ENCODE measurements around the gene ZNF311.

ZNF311 gene

DNA sequence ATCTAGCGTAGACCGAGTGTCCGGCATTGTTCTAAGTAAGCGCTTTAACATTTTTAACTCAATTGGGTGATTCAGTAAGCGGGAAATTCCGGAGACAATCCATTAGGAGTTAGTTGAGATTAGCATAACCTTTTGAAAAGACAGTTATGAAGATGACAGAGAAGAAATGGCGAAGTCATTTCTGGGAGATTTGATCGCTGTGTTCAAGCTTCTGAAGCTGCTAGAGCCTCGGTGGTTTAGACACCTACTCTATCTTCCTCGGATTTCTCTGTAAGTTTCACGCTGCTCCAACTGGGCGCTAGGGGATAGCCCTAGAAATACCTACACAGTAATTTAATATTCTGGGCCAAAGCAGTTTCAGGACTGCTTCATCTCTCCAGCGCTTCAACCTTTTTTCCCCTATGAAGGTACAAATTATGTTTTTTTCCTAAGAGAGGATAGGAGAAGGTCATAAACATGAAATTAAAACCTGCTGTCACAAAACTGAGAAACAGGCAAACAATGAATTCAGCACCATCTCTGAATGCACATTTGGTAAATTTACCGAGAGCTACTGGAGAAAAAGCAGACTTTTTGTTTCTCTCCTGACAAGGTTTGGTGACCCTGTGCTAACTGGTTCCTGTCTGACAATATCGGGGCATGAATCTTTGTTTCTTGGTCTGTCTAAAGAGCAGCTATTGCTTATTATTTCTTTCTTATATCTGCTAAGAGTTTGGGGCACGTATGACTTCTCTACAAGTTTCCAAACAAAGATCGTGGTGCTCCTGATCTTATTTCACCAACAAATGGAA lies 22.4 kb downstream of the ZNF311 start:
- peak overlapping the region; percentile 86 for H2AFZ ChIP-seq (ENCODE audit: low read length, unreplicated experiment)
- peaks cover 19% of the 10 kb centered on the region for H3K4me1 ChIP-seq (ENCODE audit: control insufficient read depth, insufficient read depth, low read length, unreplicated experiment)
- no peaks in the 10 kb centered on the region for H3K36me3 ChIP-seq (ENCODE audit: insufficient read depth, low read length)
- peak overlapping the region; percentile 91 for H3K4me3 ChIP-seq (ENCODE audit: low read depth, low read length)
- H3K79me2 ChIP-seq (ENCODE audit: control insufficient read depth, insufficient read depth, low read length, unreplicated experiment): no peaks in the 10 kb centered on the region
- H3K27me3 ChIP-seq (ENCODE audit: insufficient read depth, low read length): no peaks in the 10 kb centered on the region
- peak overlapping the region; percentile 21 for H3K27ac ChIP-seq (ENCODE audit: low read depth, low read length)

DNA sequence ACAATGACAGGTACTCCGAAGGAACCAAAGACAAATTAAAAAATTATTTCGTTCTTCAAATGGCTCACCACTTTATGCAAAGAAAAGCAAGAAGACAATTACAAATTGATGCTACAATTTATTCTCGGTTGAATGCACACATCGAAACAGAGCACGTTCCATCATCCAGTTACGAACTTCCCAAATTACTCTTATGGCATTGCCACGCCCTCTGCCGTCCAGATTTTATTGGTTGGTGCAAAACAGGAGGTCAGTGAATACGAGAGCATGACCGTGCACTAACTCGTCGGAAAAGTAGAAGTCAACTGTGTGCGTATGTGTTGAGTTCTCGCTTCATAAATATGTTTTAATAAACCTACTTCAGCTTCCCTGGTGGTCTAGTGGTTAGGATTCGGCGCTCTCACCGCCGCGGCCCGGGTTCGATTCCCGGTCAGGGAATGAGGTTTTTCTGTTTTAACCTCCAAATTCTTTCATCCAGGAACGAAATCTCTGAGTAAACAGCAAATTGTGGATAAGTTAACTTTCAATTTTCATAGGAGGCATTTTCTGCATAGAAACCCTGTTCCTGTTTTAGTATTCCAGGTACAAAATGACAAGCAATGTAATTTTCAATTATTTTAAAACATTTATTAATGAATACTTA lies 23.2 kb downstream of the ZNF311 start:
- H3K27me3 ChIP-seq (ENCODE audit: insufficient read depth, low read length): no peaks in the 10 kb centered on the region
- no peak overlapping the region for H2AFZ ChIP-seq (ENCODE audit: low read length, unreplicated experiment)
- peak overlapping the region; percentile 21 for H3K27ac ChIP-seq (ENCODE audit: low read depth, low read length)
- H3K36me3 ChIP-seq (ENCODE audit: insufficient read depth, low read length): no peaks in the 10 kb centered on the region
- H3K79me2 ChIP-seq (ENCODE audit: control insufficient read depth, insufficient read depth, low read length, unreplicated experiment): no peaks in the 10 kb centered on the region
- H3K4me3 ChIP-seq (ENCODE audit: low read depth, low read length): peak overlapping the region; percentile 91
- H3K4me1 ChIP-seq (ENCODE audit: control insufficient read depth, insufficient read depth, low read length, unreplicated experiment): peaks cover 19% of the 10 kb centered on the region

DNA sequence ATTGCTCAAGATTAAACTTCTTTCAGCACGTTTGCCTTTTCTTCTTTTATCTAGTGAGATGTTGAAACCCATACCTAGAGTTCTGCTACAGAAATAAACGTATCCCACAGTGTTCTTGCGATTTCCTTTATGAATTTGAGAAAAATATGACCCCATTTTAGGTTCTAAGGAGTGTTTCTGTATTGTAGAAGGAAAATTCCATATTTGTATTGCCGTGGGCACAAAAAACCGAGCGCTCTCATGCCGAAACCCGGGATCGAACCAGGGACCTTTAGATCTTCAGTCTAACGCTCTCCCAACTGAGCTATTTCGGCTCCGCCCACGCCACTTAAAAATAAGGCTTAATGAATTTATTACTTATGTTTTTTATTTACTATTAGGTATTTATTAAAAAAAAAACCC lies 23.7 kb downstream of the ZNF311 start:
- H2AFZ ChIP-seq (ENCODE audit: low read length, unreplicated experiment): peak overlapping the region; percentile 62
- H3K27ac ChIP-seq (ENCODE audit: low read depth, low read length): peak overlapping the region; percentile 23
- H3K4me3 ChIP-seq (ENCODE audit: low read depth, low read length): peak overlapping the region; percentile 91
- no peaks in the 10 kb centered on the region for H3K36me3 ChIP-seq (ENCODE audit: insufficient read depth, low read length)
- no peaks in the 10 kb centered on the region for H3K27me3 ChIP-seq (ENCODE audit: insufficient read depth, low read length)
- no peaks in the 10 kb centered on the region for H3K79me2 ChIP-seq (ENCODE audit: control insufficient read depth, insufficient read depth, low read length, unreplicated experiment)
- H3K4me1 ChIP-seq (ENCODE audit: control insufficient read depth, insufficient read depth, low read length, unreplicated experiment): peaks cover 19% of the 10 kb centered on the region

DNA sequence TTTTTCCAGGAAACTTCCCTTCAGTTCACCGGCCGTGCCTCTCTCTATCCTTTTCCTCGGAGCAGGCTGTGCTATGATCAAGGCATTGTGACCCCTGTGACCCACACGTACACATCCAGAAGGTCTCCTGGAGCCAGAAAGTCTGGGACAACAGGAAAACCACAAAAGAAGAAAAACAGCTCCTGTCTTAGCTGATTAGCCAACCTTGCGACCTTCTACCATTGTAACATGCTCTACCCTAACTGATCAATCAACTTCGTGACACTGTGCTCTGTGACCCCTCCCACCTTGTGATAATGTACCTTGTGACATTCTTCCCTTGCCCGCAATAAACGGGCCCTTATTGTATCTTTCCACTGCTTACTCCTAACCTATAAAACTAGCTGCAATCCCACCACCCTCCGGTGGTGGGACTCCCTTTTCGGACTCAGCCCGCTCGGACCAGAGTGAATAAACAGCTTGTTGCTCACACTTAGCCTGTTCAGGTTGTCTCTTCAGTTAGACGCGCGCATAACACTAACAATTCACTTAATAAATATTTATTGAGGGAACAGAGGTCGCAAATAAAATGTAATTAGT lies 24.2 kb downstream of the ZNF311 start:
- H3K27me3 ChIP-seq (ENCODE audit: insufficient read depth, low read length): no peaks in the 10 kb centered on the region
- H3K36me3 ChIP-seq (ENCODE audit: insufficient read depth, low read length): no peaks in the 10 kb centered on the region
- H3K27ac ChIP-seq (ENCODE audit: low read depth, low read length): peak overlapping the region; percentile 23
- H2AFZ ChIP-seq (ENCODE audit: low read length, unreplicated experiment): peak overlapping the region; percentile 62
- H3K4me1 ChIP-seq (ENCODE audit: control insufficient read depth, insufficient read depth, low read length, unreplicated experiment): peaks cover 19% of the 10 kb centered on the region
- H3K4me3 ChIP-seq (ENCODE audit: low read depth, low read length): peak overlapping the region; percentile 91
- no peaks in the 10 kb centered on the region for H3K79me2 ChIP-seq (ENCODE audit: control insufficient read depth, insufficient read depth, low read length, unreplicated experiment)

DNA sequence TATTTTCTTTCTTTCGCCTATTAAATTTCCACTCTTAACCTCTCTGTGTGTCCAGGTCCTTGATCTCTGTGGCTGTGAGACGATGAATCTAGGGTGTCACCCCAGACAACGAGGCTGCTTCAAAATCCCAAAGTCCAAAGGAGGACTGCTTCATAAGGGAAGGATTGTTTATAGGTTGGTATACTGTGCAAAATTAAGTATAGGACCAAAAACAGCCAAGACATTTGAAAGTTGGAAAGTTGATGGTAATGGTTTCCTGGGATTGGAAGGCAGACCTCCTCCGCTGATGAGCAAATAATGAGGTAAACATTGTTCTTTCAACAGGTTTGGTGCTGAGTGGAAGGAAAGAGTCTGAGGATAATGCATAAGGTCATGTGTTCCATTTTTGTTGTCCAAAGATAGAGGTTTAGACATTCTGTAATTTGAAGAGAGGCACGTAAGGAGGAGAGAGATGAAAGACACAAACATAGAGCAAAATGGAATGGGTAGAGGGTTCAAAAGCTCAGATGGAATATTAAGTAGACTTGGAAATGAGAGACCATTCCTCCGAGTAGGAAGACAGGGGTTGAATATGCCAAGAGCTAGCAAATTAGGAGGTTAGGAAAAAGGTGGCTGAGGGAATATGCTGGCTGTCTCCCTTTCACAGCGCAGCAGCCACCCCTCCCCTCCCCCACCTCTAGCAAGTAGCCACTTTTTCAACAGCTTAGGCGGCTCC lies 24.8 kb downstream of the ZNF311 start:
- no peak overlapping the region for H3K27ac ChIP-seq (ENCODE audit: low read depth, low read length)
- H3K27me3 ChIP-seq (ENCODE audit: insufficient read depth, low read length): no peaks in the 10 kb centered on the region
- peak overlapping the region; percentile 62 for H2AFZ ChIP-seq (ENCODE audit: low read length, unreplicated experiment)
- no peaks in the 10 kb centered on the region for H3K79me2 ChIP-seq (ENCODE audit: control insufficient read depth, insufficient read depth, low read length, unreplicated experiment)
- H3K36me3 ChIP-seq (ENCODE audit: insufficient read depth, low read length): no peaks in the 10 kb centered on the region
- H3K4me3 ChIP-seq (ENCODE audit: low read depth, low read length): peak overlapping the region; percentile 91
- peaks cover 19% of the 10 kb centered on the region for H3K4me1 ChIP-seq (ENCODE audit: control insufficient read depth, insufficient read depth, low read length, unreplicated experiment)

DNA sequence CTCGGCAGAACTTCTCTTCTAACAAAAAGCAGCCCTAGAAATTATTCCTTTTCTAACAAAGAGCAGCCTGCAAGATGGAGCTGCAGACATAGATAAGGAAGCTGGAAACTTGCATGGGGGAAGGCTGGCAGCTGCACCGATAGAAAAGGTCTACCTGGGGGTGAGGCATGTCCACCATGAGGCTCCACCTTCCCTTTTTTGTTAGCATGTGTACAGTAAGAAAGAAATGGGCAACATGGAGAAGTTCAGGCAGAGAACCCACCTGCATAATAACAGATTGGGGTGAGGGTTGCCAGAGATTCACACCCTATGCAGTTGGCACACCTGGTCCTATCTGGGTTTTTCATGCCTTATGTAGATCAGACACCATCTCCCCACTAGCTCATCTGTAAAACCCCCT lies 25.4 kb downstream of the ZNF311 start:
- Histone ChIP-seq H3K4me1 (ENCODE audit: control insufficient read depth, insufficient read depth, low read length, unreplicated experiment) (peaks cover 19% of the 10 kb centered on the region), H3K27ac (ENCODE audit: low read depth, low read length) (no peak overlapping the region), H3K79me2 (ENCODE audit: control insufficient read depth, insufficient read depth, low read length, unreplicated experiment) (no peaks in the 10 kb centered on the region), H3K27me3 (ENCODE audit: insufficient read depth, low read length) (no peaks in the 10 kb centered on the region), H2AFZ (ENCODE audit: low read length, unreplicated experiment) (no peak overlapping the region), H3K36me3 (ENCODE audit: insufficient read depth, low read length) (no peaks in the 10 kb centered on the region), H3K4me3 (ENCODE audit: low read depth, low read length) (no peak overlapping the region)

DNA sequence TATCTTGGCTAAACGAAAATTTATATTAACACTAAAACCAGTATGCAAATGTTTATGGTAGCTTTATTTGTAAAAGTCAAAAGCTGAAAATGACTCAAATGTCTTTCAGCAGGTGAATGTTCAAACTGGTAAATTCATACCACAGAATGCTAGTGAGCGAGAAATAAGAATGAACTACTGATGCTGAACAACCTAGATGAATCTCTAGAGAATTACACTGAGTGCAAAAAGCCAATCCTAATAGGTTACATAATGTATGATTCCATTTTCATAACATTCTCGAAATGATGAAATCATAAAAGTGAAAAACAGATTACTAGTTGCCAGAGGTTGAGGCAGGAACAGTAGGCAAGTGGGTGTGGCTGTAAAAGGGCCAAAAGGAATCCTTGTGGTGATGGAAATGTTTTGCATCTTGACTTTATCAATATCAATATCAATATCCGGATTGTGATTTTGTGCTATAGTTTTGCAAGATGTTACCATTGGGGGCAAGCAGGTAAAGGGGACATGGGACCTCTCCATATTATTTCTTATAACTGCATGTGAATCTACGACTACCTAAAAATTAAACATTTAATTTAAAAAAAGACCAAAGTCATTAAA lies 26.1 kb downstream of the ZNF311 start:
- Histone ChIP-seq H3K79me2 (ENCODE audit: control insufficient read depth, insufficient read depth, low read length, unreplicated experiment) (no peaks in the 10 kb centered on the region), H2AFZ (ENCODE audit: low read length, unreplicated experiment) (no peak overlapping the region), H3K4me1 (ENCODE audit: control insufficient read depth, insufficient read depth, low read length, unreplicated experiment) (peaks cover 19% of the 10 kb centered on the region), H3K36me3 (ENCODE audit: insufficient read depth, low read length) (no peaks in the 10 kb centered on the region), H3K27me3 (ENCODE audit: insufficient read depth, low read length) (no peaks in the 10 kb centered on the region), H3K27ac (ENCODE audit: low read depth, low read length) (no peak overlapping the region), H3K4me3 (ENCODE audit: low read depth, low read length) (no peak overlapping the region)

DNA sequence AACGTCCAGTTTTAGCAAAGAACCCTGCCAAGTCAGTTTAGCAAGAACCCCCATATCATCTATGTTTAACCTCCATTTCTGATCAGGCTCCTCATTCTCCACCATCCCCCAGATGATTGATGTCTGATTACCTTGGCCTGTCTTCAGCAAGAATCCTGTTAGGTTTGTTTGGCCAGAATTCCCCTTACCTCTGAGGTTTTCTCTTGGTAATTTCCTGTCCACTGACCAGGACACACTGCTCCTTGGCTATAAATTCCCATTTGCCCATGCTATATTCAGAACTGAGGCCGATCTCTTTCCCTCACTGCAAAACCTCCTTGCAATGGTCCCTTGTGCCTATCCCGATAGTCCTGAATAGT lies 27.0 kb downstream of the ZNF311 start:
- Histone ChIP-seq H3K79me2 (ENCODE audit: control insufficient read depth, insufficient read depth, low read length, unreplicated experiment) (no peaks in the 10 kb centered on the region), H3K27me3 (ENCODE audit: insufficient read depth, low read length) (no peaks in the 10 kb centered on the region), H3K4me1 (ENCODE audit: control insufficient read depth, insufficient read depth, low read length, unreplicated experiment) (peaks cover 19% of the 10 kb centered on the region), H3K27ac (ENCODE audit: low read depth, low read length) (peak overlapping the region; percentile 56), H3K36me3 (ENCODE audit: insufficient read depth, low read length) (no peaks in the 10 kb centered on the region), H2AFZ (ENCODE audit: low read length, unreplicated experiment) (peak overlapping the region; percentile 26), H3K4me3 (ENCODE audit: low read depth, low read length) (peak overlapping the region; percentile 74; the same call in 1 of the 2 replicates)

DNA sequence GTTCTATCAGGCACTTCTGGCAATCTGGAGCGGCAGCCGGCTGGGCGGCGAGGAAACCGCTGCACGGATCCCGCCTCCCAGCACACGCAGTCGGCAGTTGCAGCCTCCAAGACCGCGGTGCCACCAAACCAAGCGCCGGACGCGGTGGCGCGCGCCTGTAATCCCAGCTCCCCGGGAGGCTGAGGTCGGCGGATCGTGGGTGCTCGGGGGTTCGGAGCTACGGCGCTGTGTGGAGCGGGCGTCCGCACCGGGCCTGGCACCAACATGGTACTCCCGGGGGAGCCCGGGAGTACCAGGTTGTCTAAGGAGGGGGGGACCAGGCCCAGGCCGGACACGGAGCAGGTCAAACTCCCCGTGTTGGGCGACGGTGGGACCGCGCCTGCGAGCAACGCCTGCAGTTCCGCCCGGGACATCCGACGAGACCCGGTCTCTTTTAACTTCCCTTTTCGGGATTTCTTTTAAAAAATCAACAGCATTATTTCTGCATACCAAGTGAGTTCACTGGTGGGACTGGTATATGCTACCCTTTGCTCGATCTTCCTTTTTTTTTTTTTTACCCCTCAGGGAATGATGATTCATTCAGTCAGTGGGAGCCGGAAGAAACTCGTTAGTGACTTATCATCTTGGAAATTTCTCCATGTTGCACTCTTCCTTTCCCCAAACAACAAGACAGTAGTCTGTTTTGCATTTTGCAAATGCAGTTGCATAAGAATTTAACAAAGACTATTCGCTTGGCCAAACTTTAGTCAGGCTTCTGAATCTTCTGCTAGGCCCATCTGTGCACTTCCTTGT lies 27.6 kb downstream of the ZNF311 start:
- Histone ChIP-seq H3K27me3 (ENCODE audit: insufficient read depth, low read length) (no peaks in the 10 kb centered on the region), H3K4me3 (ENCODE audit: low read depth, low read length) (peak overlapping the region; percentile 74), H3K27ac (ENCODE audit: low read depth, low read length) (peak overlapping the region; percentile 56), H2AFZ (ENCODE audit: low read length, unreplicated experiment) (peak overlapping the region; percentile 83), H3K36me3 (ENCODE audit: insufficient read depth, low read length) (no peaks in the 10 kb centered on the region), H3K79me2 (ENCODE audit: control insufficient read depth, insufficient read depth, low read length, unreplicated experiment) (no peaks in the 10 kb centered on the region), H3K4me1 (ENCODE audit: control insufficient read depth, insufficient read depth, low read length, unreplicated experiment) (peaks cover 19% of the 10 kb centered on the region)

DNA sequence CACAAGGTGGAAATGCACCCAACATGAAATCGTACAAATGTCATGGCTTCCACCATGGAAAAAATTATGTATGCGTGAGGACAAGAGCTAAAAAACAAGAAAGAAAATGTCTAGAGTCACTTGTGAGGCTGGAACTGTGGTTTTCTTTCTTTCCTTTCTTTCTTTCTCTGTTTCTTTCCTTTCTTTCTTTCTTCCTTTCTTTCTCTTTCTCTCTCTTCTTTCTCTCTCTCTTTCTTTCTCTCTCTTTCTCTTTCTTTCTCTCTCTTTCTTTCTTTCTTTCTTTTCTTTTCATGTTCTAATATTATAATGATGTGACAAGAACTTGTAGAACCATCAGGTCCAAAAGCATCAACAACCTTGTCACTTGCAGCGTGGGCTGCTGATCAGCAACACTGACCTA lies 28.4 kb downstream of the ZNF311 start:
- Histone ChIP-seq H3K27me3 (ENCODE audit: insufficient read depth, low read length) (no peaks in the 10 kb centered on the region), H3K27ac (ENCODE audit: low read depth, low read length) (no peak overlapping the region), H3K4me1 (ENCODE audit: control insufficient read depth, insufficient read depth, low read length, unreplicated experiment) (peaks cover 19% of the 10 kb centered on the region), H3K36me3 (ENCODE audit: insufficient read depth, low read length) (no peaks in the 10 kb centered on the region), H3K79me2 (ENCODE audit: control insufficient read depth, insufficient read depth, low read length, unreplicated experiment) (no peaks in the 10 kb centered on the region), H3K4me3 (ENCODE audit: low read depth, low read length) (no peak overlapping the region), H2AFZ (ENCODE audit: low read length, unreplicated experiment) (peak overlapping the region; percentile 83)
